Tibial nerve (tissue), 3 donors: ENCODE results near the gene CLMP.

Source experiments
- POLR2A ChIP-seq, 2 donors: fragments of 450-650 bp; IDR thresholded peaks; one replicate each; pipeline ENCODE4 v1.6.1; 2017; ENCODE audit warnings: antibody characterized with exemption in 2 of 2, mild to moderate bottlenecking in 2 of 2, moderate library complexity in 2 of 2
- TF ChIP-seq, protein P1 (sequence below), 5 experiments: fragments of 200-600 bp in 3 of 5; fragments of 450-650 bp in 2 of 5; sonication (generic) in 3 of 5; IDR thresholded peaks; one replicate each; pipeline ENCODE4 v1.5.1; 2016 to 2019; ENCODE audit warnings: antibody characterized with exemption in 5 of 5, mild to moderate bottlenecking in 3 of 5, moderate library complexity in 2 of 5

DNA sequence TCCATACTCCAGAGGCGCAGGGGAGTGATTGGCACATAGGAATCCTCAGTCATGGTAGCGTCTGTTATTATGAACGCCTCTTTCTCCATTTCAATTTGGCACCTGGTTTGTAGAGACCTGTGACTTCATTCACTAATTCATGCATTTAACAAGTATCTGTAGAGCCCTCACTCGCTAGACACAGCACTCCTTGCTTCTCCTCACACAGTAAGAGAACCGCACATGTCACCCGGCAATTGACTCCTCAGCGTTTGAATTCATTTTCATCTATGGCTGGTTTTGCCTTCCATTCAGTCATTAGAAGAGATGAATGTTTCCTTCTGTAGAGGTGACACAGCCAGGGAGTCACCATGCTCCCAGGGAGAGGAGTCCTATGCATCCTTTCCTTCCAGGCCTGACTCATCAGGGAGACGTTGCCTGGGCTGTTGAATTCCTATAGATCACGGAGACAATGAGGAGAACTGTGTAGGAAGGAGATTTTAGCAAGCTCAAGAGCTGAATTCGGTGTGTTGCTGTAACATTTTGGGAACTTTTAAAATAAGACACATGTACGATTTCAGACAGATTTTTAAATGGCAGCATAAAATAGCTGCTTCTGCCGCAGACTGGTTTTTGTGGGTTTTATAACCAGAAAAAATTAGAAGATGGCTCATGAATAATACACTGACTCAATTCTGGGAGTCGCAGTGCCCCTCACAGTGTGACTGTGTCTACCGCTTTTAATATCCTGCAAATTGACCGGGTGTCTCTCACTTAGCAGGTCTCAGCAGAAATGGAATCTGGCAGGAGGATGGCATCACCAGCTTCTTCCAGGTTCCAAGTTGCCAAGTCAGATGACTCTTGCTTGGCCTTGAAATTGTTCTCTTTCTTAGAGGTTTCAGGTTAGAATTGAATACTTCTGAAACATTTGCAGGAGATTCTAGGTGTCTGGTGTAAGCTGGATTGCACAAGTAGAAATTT, 44.4 kb upstream of the CLMP start:
- TF ChIP-seq, protein P1, sequence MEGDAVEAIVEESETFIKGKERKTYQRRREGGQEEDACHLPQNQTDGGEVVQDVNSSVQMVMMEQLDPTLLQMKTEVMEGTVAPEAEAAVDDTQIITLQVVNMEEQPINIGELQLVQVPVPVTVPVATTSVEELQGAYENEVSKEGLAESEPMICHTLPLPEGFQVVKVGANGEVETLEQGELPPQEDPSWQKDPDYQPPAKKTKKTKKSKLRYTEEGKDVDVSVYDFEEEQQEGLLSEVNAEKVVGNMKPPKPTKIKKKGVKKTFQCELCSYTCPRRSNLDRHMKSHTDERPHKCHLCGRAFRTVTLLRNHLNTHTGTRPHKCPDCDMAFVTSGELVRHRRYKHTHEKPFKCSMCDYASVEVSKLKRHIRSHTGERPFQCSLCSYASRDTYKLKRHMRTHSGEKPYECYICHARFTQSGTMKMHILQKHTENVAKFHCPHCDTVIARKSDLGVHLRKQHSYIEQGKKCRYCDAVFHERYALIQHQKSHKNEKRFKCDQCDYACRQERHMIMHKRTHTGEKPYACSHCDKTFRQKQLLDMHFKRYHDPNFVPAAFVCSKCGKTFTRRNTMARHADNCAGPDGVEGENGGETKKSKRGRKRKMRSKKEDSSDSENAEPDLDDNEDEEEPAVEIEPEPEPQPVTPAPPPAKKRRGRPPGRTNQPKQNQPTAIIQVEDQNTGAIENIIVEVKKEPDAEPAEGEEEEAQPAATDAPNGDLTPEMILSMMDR (IDR thresholded peaks at IDR 0.05), result no peak
- TF ChIP-seq POLR2A (IDR thresholded peaks at IDR 0.05), result no peak
